Measurements from ENCODE around the gene GABPB2.
A peak's percentile ranks its signal among the peaks of the same experiment; 100 is the strongest.

The GABPB2 gene

GRCh38 chr1:151133018-151133806, 62.7 kb downstream of the GABPB2 start:
- DNase-seq (ENCODE audit: low read depth, low spot score), result no peak

- DNase-seq (ENCODE audit: low read depth, low spot score), result no peak
These were observed 63.8 kb downstream of the GABPB2 start for GRCh38 chr1:151134396-151134795.

GRCh38 chr1:151134991-151135390, 64.4 kb downstream of the GABPB2 start:
- DNase-seq (ENCODE audit: low read depth, low spot score), result no peak

DNA sequence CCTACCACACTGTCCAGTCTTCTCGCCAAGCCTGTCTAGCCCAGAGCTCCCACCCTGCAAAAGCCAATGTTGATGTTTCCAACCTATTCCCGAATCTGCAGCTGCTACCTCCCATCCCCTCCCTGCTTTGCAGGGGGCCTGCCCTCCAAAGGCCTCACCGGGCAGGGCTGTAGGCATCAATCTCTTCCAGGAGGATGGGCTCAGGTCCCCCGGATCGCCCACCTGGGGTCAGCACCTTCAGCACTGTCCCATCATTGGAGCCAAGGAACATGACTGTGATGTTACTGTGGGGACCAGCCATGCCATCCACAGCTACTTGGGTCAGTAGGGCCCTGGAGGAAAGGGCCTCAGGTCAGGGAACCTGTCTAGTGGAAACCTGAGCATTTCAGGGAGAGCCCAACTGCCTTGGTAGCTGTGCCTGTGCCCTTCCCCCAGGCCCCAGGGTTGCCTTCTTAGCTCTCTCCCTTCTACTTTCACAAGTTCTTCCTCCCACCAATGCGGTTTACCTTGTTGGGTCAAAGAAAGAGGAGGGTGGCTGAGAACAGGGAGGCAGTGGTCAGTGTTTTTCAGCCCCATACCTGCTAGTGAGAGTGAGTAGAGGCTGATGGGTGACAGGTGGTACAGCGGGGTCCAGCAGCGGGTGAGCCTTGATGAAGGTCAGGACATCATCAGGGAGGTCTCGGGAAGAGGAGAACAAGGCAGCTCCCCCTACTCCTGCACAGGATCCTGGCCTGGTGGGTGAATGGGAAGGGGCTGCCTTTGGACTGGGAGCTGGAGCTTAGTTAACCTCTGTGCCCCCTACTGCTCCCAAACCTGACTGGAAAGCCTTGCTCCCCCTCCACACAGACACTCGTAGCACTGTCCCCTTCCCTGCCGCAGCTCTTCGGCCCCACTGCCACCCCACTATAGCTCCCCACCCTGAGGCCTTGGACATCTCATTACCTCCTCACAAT, 65.1 kb downstream of the GABPB2 start:
- no peak for DNase-seq (ENCODE audit: low read depth, low spot score)

DNA sequence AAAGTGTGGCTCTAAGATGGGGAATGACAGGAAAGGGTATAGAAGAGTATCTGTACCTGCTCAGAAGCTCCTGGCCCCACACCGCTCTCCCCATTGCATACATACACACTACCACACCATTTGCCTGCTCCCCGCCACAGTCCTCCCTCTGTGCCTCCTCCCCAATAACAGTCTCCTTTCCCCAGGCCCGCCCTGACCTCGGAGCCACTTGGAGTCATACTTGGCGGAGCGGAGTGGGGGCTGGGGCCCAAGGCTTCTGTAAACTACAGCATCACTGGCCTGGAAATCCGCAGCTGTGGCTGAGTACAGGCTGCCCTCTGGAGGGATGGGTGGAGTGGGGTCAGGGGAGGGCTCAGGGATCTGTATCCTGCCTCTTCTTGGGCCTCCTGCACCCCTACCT, 67.2 kb downstream of the GABPB2 start:
- no peak for DNase-seq (ENCODE audit: low read depth, low spot score)

- no peak for DNase-seq (ENCODE audit: low read depth, low spot score)
These were observed 72.0 kb downstream of the GABPB2 start for GRCh38 chr1:151142411-151143056.

DNA sequence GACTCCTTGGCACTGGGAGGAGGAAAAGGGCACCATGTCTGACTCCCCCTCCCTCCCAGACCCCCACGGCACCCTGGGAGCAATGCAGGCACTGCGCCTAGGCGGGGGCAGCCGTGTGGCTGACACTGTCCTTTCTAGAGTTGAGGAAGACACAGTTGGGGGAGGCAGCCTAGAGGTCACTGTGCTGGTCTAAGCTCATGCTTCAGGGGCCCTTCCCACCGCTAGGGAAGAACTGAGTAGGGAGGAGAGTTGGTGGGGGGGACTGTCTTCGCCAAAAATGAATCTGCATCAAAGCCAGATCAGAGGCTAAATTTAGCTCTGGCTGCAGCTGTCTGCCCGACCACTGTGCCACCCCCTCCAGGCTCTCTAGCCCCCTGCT, 72.5 kb downstream of the GABPB2 start:
- no peak for DNase-seq (ENCODE audit: low read depth, low spot score)

DNA sequence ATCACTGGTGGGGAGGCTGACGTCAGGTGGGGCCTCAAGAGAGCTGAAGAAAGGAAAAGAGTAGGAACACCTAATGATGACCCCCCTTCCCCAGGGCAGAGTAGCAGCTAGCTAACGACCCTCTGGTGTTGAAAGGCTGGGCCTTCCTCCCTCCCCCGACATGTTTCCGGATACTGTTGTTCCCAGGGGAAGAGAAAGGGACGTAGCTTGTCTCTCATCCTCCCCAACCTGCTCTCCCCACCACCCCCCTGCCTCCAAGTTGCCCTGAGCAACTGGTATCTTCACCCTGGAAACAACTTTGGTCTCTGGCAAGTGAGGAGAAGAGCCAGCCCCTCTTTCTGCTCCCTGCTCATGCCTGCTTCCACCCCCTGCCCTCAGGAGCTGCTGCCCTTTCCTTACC, 73.4 kb downstream of the GABPB2 start:
- DNase-seq (ENCODE audit: low read depth, low spot score), result no peak

GRCh38 chr1:151144474-151145303, 74.1 kb downstream of the GABPB2 start:
- DNase-seq (ENCODE audit: low read depth, low spot score), result peak; percentile 34

DNA sequence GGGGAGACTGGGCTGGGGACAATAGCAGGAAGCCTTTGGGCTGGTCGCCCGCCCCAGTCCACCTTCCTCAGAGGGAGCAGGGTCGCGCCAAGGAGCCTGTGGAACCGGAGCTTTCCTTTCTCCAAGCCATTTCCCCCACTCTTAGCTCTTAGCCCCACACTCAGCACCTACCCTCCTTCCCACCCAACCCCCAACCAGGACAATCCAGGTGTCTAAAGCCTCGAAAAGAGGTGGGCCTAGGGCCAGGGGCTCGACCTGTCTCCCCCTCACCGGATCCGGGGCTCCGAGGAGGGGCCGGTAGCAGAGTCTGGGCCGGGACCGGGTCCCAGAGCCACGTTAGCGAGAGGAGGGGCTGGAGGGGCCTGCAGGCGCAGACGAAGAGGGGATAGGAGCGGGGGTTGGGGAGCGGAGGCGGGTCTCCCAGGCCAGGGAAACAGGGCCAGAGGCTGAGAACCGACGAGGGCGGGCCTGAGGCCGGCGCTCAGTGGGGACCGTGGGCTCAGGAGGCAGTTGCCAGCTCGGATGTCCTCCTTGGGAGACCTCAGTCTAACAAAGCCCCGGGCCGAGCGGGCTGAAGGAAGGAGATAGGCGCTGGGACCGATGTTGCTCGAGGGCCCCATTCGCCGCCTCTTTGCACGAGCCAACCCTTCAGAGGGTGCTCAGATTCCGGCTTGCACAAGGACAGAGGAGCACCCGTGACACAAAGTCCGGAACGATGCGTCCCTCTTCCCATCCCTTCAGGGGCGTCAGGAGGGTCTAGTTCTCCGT, 74.9 kb downstream of the GABPB2 start:
- DNase-seq (ENCODE audit: low read depth, low spot score), result peak; percentile 47

- no peak for DNase-seq (ENCODE audit: low read depth, low spot score)
These were observed 75.5 kb downstream of the GABPB2 start for GRCh38 chr1:151146072-151146411.

- DNase-seq (ENCODE audit: low read depth, low spot score), result peak; percentile 97
These were observed 76.0 kb downstream of the GABPB2 start, which contains the start of gene SEMA6C for GRCh38 chr1:151146412-151147131. Gene SEMA6C, minus strand, starts transcription at chr1:151146631. Its CDS starts 4,010 bp downstream, at chr1:151142621.

GRCh38 chr1:151147132-151147503, 76.6 kb downstream of the GABPB2 start:
- DNase-seq (ENCODE audit: low read depth, low spot score), result no peak

DNA sequence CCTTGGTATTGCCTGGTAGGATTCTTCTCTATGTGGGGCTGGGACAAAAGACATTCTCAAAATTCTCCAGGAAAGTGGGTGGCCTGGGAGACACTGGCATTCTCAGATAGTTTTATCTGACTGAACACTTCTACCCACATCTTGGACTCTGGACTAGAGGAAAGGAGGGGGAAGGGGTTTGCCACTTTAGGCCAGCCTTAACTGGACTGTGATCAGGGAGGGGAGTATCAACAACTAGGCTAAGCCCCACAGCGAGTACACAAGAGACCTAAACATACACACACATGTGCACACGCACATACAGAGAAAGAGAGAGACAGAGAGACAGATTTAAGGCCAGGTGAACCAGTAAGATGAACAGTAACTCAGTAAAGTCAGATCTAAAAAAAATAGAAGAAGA, 77.1 kb downstream of the GABPB2 start:
- DNase-seq (ENCODE audit: low read depth, low spot score), result no peak

- no peak for DNase-seq (ENCODE audit: low read depth, low spot score)
These were observed 85.9 kb downstream of the GABPB2 start, which contains the start of gene TNFAIP8L2 for GRCh38 chr1:151156515-151156819. Gene TNFAIP8L2, plus strand, starts transcription at chr1:151156649. Its CDS starts 2,049 bp downstream, at chr1:151158698.

- no peak for DNase-seq (ENCODE audit: low read depth, low spot score)
These were observed 86.5 kb downstream of the GABPB2 start for GRCh38 chr1:151157067-151157531.

- DNase-seq (ENCODE audit: low read depth, low spot score), result no peak
These were observed 87.8 kb downstream of the GABPB2 start for GRCh38 chr1:151158326-151158725.

DNA sequence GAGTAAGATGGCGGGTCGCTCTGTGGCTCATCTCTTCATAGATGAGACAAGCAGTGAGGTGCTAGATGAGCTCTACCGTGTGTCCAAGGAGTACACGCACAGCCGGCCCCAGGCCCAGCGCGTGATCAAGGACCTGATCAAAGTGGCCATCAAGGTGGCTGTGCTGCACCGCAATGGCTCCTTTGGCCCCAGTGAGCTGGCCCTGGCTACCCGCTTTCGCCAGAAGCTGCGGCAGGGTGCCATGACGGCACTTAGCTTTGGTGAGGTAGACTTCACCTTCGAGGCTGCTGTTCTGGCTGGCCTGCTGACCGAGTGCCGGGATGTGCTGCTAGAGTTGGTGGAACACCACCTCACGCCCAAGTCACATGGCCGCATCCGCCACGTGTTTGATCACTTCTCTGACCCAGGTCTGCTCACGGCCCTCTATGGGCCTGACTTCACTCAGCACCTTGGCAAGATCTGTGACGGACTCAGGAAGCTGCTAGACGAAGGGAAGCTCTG, 88.2 kb downstream of the GABPB2 start:
- no peak for DNase-seq (ENCODE audit: low read depth, low spot score)

- DNase-seq (ENCODE audit: low read depth, low spot score), result no peak
These were observed 88.8 kb downstream of the GABPB2 start for GRCh38 chr1:151159373-151159772.
